Activated CD8-positive, alpha-beta T cell treated with anti-CD3 and anti-CD28 coated beads, Interleukin-2, amount 10 ng/mL, durations not matched to agents 7 days and 5 days (primary cell): ENCODE results near the gene SLC9B2. TPM values are rescaled to one million over a fixed set of nuclear protein-coding genes. Genes with fewer than 3 reads are reported as not detected.

Experiments used
- ATAC-seq: fragments of 150-1000 bp; cut with Tn5 transposase; one replicate; pipeline ENCODE4 v1.10.0; 2021; ENCODE audit warnings: moderate library complexity
- CTCF ChIA-PET: fragments of 350-600 bp; sonication (Branson Sonifier 250); formaldehyde crosslinking; loops from one replicate; lab custom pipeline; 2021; ENCODE audit warnings: antibody characterized with exemption; lab: Charles Lee
- POLR2A ChIA-PET: fragments of 350-600 bp; sonication (Branson Sonifier 250); formaldehyde crosslinking; loops from one replicate; lab custom pipeline; 2021; ENCODE audit warnings: antibody characterized with exemption; lab: Charles Lee
- DNase-seq: peaks from one replicate; pipeline ENCODE4 v3.0.0-alpha.2; 2020
- H3K27ac Mint-ChIP-seq: one replicate; pipeline ENCODE4 v1.8.0; 2021; ENCODE audit warnings: mild to moderate bottlenecking, mixed read lengths
- H3K27me3 Mint-ChIP-seq: one replicate; pipeline ENCODE4 v1.8.0; 2021; ENCODE audit warnings: low read depth, mixed read lengths
- H3K36me3 Mint-ChIP-seq: one replicate; pipeline ENCODE4 v1.8.0; 2021; ENCODE audit warnings: low read depth, mixed read lengths
- H3K4me1 Mint-ChIP-seq: one replicate; pipeline ENCODE4 v1.8.0; 2021; ENCODE audit warnings: low read depth, mixed read lengths
- H3K4me3 Mint-ChIP-seq: one replicate; pipeline ENCODE4 v1.8.0; 2021; ENCODE audit warnings: mild to moderate bottlenecking, mixed read lengths
- H3K9me3 Mint-ChIP-seq: one replicate; pipeline ENCODE4 v1.8.0; 2022; ENCODE audit warnings: mixed read lengths; ENCODE audit not compliant: insufficient read depth
- total RNA-seq, 2 experiments: library from RNA; stranded (reverse); gene quantifications; one replicate each; pipeline ENCODE4 v1.2.3, GENCODE V29; 2021

Gene SLC9B2
- total RNA-seq, 2 experiments from 2014 or later, result 19.1 to 21.9 TPM

DNA sequence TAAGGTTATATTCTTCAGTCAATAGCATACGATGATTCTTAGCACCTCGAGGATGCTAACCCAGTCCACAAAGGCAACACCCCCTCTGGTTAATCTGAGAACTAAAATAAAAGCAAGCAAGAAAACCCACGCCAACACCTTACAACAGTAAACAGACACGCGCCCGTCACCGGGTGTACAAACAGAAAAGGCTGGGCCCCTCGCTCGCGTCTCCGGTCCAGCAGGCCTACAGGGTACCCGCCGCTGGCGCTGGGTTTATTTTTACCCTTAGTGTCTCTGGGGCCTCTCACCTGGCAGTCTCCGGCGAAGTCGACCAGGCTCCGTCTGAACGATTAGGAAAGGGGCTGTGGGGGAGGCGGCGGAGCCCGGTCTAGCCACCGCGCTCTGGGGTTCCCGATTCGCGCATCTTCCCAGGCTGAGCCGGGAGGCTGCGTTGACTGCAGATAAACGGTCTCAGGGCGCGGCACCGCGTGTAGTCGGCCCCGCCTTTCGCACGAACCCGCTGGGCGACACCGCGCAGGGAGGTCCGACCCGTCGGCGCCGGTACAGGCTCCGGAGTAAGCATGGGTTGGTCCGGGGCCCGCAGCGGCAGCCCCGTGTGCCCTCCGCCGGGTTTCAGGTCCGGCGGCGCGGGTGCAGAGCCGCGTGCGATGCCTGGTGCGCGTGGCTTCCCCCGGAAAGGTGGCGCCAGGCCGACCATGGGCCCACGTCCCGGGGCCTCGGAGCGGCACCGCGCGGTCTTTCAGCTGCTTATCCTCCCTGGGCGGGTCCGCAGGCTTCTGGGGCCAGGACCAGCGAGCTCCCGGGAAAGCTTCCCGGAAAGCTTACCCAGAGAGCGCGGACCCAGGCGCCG lies 441 bp downstream of the SLC9B2 start:
- Mint-ChIP-seq H3K9me3 (no peaks in the 10 kb centered on the region), H3K27me3 (no peaks in the 10 kb centered on the region), H3K4me3 (peak overlapping the region; percentile 98), H3K27ac (peak overlapping the region; percentile 99), H3K4me1 (peaks cover 48% of the 10 kb centered on the region), H3K36me3 (peaks cover 21% of the 10 kb centered on the region)
- DNase-seq, result peak; percentile 74
- ChIA-PET CTCF (interaction anchor here (0.5 to 9.6 kb wide), 5 partner anchors 12 to 31 kb away, joined by 3 to 115 read pairs (median 25); partner anchors contain the start of gene BDH2), POLR2A (interaction anchor here (0.6 to 1.1 kb wide), 5 partner anchors 15 to 207 kb away, joined by 3 to 5 read pairs (median 3); partner anchors contain the start of gene CISD2)
- ATAC-seq, result peak; percentile 79

DNA sequence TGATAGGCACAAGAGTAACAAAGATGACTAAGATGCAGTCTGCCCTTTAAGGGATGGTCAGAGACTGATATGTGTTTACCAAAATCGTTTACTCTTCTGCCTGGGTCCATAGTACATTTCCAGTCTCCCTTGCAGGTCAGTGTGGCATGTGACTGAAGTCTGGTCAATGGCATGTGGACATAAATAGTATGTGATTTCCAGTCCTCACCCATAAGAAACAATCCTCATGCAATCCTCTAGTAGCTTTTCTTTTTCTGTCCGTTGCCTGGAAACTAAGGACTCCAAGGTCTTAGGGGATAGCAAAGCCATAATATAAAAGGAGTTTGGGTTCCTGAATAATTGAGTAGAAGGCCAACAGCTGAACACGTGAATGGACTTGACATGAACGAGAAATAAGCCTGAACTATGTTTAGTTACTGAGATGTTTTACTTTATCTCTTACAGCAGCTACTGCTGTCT lies 1.1 kb downstream of the SLC9B2 start:
- Mint-ChIP-seq H3K4me3 (peak overlapping the region; percentile 98), H3K27me3 (no peaks in the 10 kb centered on the region), H3K9me3 (no peaks in the 10 kb centered on the region), H3K27ac (peak overlapping the region; percentile 99), H3K36me3 (peaks cover 21% of the 10 kb centered on the region), H3K4me1 (peaks cover 48% of the 10 kb centered on the region)
- CTCF ChIA-PET, result interaction anchor here (0.6 to 9.6 kb wide), 7 partner anchors 8 to 248 kb away, joined by 3 to 115 read pairs (median 17); partner anchors contain the start of genes BDH2 and UBE2D3
- DNase-seq, result no peak
- no peak for ATAC-seq
- POLR2A ChIA-PET, result interaction anchor here (0.6 to 1.3 kb wide), 6 partner anchors 16 to 248 kb away, joined by 3 to 5 read pairs (median 3); partner anchors contain the start of genes CISD2 and UBE2D3

DNA sequence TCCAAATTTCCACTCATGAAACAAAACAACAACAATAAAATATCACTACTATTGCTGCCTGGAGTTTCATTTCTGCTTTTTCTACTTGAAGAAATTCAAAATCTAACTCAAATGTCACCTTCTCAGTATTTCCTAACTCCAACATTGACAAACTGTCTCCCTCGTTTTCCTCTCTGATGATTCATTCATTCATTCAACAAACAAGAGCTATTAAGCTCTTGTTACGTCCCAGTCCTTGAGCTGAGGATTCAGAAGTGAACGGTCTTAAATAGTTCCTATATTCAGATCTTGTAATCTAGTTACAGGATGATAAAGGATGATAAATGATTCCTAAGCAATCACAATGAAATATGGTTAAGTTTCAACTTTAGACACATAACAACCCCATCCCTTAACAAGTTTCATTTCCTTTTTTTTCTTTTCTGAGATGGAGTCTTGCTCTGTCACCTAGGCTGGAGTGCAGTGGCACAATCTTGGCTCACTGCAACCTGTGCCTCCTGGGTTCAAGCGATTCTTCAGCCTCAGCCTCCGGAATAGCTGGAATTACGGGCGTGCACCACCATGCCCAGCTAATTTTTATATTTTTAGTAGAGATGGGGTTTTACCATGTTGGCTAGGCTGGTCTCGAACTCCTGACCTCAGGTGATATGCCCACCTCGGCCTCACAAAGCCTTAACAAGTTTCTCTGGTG lies 1.7 kb downstream of the SLC9B2 start:
- H3K9me3 Mint-ChIP-seq, result no peaks in the 10 kb centered on the region
- CTCF ChIA-PET, result interaction anchor here (0.6 to 9.6 kb wide), 10 partner anchors 9 to 247 kb away, joined by 3 to 115 read pairs (median 4); partner anchors contain the start of genes BDH2 and UBE2D3
- peaks cover 21% of the 10 kb centered on the region for H3K36me3 Mint-ChIP-seq
- H3K27me3 Mint-ChIP-seq, result no peaks in the 10 kb centered on the region
- H3K4me3 Mint-ChIP-seq, result peak overlapping the region; percentile 98
- peaks cover 48% of the 10 kb centered on the region for H3K4me1 Mint-ChIP-seq
- DNase-seq, result no peak
- ATAC-seq, result no peak
- H3K27ac Mint-ChIP-seq, result peak overlapping the region; percentile 99
- POLR2A ChIA-PET, result interaction anchor here (0.9 to 1.3 kb wide), 4 partner anchors 32 to 247 kb away, joined by 3 to 5 read pairs (median 4); partner anchors contain the start of gene UBE2D3

DNA sequence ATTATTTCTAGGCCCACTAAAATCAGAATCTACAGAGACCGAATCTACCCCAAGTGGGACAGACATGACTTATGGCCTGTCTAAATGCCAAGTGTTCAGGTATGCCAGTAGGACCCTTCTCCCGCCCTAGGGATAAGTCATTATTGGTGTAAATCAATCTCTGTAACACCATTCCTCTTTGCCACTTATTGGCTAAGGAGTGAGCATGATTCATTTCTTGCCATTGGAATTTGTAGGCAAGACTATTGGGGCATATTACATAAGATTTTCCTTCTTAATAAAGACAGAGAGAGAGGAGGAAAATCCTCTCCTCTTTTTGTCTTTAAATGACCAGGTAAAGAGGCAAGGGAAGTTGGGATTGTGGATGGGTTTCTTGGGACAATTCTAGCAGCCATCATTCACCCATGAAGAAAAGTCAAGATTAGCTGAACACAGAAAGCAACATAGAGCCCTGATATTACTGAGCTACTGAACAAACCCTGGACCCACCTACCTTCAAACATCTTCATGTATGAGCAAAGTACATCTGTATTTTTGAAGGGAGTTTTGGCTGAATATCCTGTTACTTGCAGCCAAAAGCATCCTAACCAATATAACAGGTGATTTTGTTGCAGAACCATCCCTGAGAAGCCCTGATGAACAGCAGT lies 2.6 kb downstream of the SLC9B2 start:
- ATAC-seq, result no peak
- no peak overlapping the region for H3K27ac Mint-ChIP-seq
- H3K4me1 Mint-ChIP-seq, result peaks cover 44% of the 10 kb centered on the region
- no peaks in the 10 kb centered on the region for H3K27me3 Mint-ChIP-seq
- H3K4me3 Mint-ChIP-seq, result peak overlapping the region; percentile 98
- no peaks in the 10 kb centered on the region for H3K9me3 Mint-ChIP-seq
- POLR2A ChIA-PET, result interaction anchor here (1.3 kb wide), 1 partner anchor 246 kb away, joined by 5 read pairs; the partner anchor contains the start of gene UBE2D3
- CTCF ChIA-PET, result interaction anchor here (0.6 to 9.6 kb wide), 6 partner anchors 16 to 246 kb away, joined by 3 to 115 read pairs (median 4); partner anchors contain the start of genes BDH2 and UBE2D3
- DNase-seq, result no peak
- peaks cover 24% of the 10 kb centered on the region for H3K36me3 Mint-ChIP-seq

DNA sequence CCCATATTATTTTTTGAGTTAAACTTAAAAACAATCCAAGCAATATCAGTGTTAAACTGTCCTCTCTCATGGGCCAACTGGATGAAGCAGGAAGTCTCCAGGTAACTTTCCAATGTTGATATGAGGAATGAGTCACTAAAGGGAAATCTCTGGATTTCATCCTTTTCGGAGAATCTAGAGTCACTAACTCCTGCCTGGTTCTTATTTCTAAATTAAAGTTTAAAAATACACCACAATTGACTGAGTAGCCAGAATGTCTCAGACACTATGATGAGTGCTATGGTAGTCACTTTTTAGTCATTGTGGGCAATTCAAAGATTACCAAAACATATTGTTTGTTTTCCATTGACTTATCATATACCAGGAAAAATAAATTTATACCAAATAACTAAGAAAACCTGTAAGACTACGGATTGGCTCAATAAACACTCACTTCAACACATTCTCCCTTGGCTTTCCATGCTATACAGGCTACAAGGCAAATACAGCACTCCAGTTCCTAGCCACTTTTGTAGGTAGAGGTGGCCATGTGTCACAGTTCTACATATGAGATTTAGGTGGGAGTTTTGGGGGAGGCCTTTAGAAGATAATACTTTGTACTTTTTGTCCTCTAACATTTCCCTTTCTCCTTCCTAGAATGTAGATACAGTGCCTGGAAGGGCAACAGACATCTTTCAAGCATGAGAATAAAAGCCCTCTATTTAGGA lies 8.6 kb downstream of the SLC9B2 start:
- peaks cover 45% of the 10 kb centered on the region for H3K36me3 Mint-ChIP-seq
- no peak for DNase-seq
- no peaks in the 10 kb centered on the region for H3K27me3 Mint-ChIP-seq
- no peak overlapping the region for H3K27ac Mint-ChIP-seq
- POLR2A ChIA-PET, result no interaction called here
- H3K4me3 Mint-ChIP-seq, result no peak overlapping the region
- no peak for ATAC-seq
- H3K9me3 Mint-ChIP-seq, result no peaks in the 10 kb centered on the region
- peaks cover 16% of the 10 kb centered on the region for H3K4me1 Mint-ChIP-seq
- CTCF ChIA-PET, result no interaction called here

DNA sequence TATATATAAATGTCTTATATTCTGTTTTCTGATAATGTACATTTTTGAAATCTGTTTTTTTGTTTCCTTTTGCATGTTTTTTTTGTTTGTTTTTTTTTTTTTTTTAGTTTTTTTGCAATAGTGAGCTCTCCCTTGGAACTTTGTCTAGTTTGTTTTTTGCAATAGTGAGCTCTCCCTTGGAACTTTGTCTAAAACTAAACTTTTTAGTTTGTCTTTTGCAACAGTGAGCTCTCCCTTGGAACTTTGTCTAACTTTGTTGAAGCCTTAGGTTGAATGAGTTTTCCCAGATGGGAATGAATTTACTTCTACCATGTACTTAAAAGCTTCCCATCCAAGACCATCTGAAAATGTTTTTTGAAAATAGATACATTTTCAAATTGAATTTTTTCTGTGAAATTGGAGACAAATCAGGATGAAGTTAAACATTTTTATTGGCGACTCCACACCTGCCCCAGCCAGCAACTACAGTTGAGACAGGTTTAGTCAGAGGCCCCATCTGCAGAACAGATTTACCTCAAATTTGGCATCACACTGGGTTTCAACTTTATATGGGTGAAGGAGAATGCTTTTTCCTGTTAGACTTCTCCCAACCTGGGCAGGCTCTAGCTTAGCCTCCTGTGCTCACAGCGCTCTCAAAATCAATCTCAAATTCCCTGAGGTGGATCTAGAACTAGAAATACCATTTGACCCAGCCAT lies 16.0 kb downstream of the SLC9B2 start:
- Mint-ChIP-seq H3K4me3 (no peak overlapping the region), H3K36me3 (peaks cover 46% of the 10 kb centered on the region), H3K27ac (no peak overlapping the region), H3K4me1 (no peaks in the 10 kb centered on the region), H3K27me3 (no peaks in the 10 kb centered on the region), H3K9me3 (no peaks in the 10 kb centered on the region)
- ChIA-PET CTCF (interaction anchor here (0.6 to 1.4 kb wide), 4 partner anchors 14 to 1683 kb away, joined by 3 to 5 read pairs (median 4); no protein-coding TSS in a partner anchor), POLR2A (no interaction called here)
- DNase-seq (no peak), ATAC-seq (no peak)

DNA sequence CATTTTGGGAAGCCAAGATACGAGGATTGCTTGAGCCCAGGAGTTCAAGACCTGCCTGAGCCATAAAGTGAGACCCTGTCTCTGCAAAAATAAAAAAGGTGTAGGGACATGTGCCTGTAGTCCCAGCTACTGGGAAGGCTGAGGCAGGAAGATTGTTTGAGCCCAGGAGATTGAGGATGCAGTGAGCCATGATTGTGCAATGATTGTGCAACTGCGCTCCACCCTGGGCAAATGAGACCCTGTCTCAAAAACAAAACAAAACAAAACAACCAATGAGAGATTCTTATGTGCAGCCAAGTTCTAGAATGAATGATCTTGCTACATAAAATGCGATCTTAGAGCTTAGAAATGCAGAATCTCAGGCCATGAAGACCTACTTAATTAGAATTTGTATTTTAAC lies 22.5 kb downstream of the SLC9B2 start:
- ChIA-PET POLR2A (no interaction called here), CTCF (no interaction called here)
- DNase-seq (no peak), ATAC-seq (no peak)
- Mint-ChIP-seq H3K36me3 (peaks cover 19% of the 10 kb centered on the region), H3K27ac (no peak overlapping the region), H3K4me1 (no peaks in the 10 kb centered on the region), H3K4me3 (no peak overlapping the region), H3K27me3 (no peaks in the 10 kb centered on the region), H3K9me3 (no peaks in the 10 kb centered on the region)

DNA sequence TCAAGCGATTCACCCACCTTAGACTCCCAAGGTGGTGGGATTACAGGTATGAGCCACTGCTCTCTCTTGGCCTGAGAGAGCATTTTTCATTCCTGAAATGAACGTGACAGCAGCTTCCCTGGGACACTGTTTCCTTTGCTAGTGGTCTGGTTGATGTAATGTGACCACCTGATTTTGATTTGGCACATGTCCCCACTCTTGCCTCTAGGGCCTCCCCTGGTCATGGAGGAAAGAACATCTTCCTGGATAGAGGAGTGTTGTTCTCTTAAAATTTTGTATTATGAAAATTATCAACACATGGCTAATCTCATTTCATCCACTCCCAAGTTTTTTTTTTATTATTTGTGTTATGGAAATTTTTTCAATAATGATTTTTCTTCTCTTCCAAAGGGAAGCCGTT lies 23.8 kb downstream of the SLC9B2 start:
- no peaks in the 10 kb centered on the region for H3K9me3 Mint-ChIP-seq
- H3K4me3 Mint-ChIP-seq, result no peak overlapping the region
- no peak for DNase-seq
- no peak overlapping the region for H3K27ac Mint-ChIP-seq
- no peaks in the 10 kb centered on the region for H3K4me1 Mint-ChIP-seq
- ChIA-PET CTCF (interaction anchor here (0.6 to 1.5 kb wide), 6 partner anchors 10 to 115 kb away, joined by 3 to 6 read pairs (median 3); partner anchors contain the start of genes BDH2 and SLC9B2), POLR2A (no interaction called here)
- no peak for ATAC-seq
- H3K27me3 Mint-ChIP-seq, result no peaks in the 10 kb centered on the region
- H3K36me3 Mint-ChIP-seq, result peaks cover 30% of the 10 kb centered on the region

DNA sequence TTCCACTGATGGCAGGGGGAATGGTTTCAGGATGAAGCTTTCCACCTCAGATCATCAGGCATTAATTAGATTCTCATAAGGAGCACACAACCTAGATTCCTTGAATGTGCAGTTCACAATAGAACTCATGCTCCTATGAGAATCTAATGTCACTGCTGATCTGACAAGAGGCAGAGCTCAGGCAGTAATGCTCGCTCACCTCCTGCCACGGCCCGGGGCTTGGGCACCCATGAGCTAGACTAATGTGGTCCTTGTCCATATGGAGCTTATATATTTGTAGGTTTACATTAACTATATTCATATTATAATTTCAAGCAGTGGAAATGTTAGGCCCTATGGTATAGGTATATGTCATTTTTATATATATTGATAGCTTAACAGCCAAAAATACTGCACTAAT lies 24.4 kb downstream of the SLC9B2 start:
- ChIA-PET CTCF (interaction anchor here (0.6 to 1.5 kb wide), 7 partner anchors 9 to 116 kb away, joined by 3 to 6 read pairs (median 3); partner anchors contain the start of genes BDH2 and SLC9B2), POLR2A (no interaction called here)
- Mint-ChIP-seq H3K9me3 (no peaks in the 10 kb centered on the region), H3K27me3 (no peaks in the 10 kb centered on the region), H3K36me3 (peaks cover 35% of the 10 kb centered on the region), H3K4me3 (no peak overlapping the region), H3K4me1 (no peaks in the 10 kb centered on the region), H3K27ac (no peak overlapping the region)
- DNase-seq, result no peak
- no peak for ATAC-seq

DNA sequence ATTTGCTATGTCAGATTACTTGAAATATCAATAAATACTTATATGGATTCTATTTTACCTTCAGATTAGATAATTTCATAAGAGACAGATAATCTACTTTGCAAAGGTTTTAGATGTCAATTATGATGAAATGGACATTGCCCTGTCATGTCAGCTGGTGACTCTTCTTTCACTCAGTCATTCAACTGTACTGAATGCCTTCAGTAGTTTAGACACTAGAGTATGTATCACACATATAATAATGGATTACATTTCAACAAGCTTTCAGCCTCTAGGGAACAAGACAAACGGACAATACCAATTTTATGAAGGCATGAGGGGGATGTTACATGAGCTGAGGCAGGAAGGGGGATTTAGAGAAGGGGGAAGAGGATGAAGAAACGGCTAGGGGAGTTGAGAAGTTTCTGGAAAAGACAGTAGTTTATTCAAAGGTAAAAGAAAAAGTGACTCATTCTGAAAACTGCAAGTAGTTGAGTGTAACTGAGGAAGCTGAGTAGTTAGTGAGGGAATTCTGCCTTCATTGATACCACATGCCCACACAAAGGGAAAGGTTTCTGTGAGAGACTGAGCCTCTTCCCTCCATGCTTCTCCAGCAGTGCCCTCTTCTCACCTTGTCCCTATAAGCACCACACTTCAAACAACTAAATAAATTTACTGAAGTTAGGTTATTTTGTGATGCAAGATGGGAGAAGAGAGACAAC lies 25.7 kb downstream of the SLC9B2 start:
- CTCF ChIA-PET, result interaction anchor here (0.9 to 1.3 kb wide), 3 partner anchors 12 to 44 kb away, joined by 3 to 4 read pairs (median 3); no protein-coding TSS in a partner anchor
- no peak for DNase-seq
- POLR2A ChIA-PET, result no interaction called here
- Mint-ChIP-seq H3K27ac (peak overlapping the region; percentile 3), H3K36me3 (peaks cover 38% of the 10 kb centered on the region), H3K4me3 (no peak overlapping the region), H3K9me3 (no peaks in the 10 kb centered on the region), H3K27me3 (no peaks in the 10 kb centered on the region), H3K4me1 (peaks cover 2% of the 10 kb centered on the region)
- ATAC-seq, result no peak
